ENCODE results near the gene TKT.

- no peak for TF ChIP-seq POLR2AphosphoS5 (IDR thresholded peaks at IDR 0.05)
- TF ChIP-seq CTCF (IDR thresholded peaks at IDR 0.05): no peak
- TF ChIP-seq POLR2A (IDR thresholded peaks at IDR 0.05): no peak
- TF ChIP-seq EP300 (IDR thresholded peaks at IDR 0.05; ENCODE audit: low read depth): no peak
Observed at GRCh38 chr3:53188720-53189119, 67.1 kb downstream of the TKT start.

Data from transverse colon (tissue), 4 donors.